Measurements from ENCODE around the gene NRXN3.

Gene NRXN3

DNA sequence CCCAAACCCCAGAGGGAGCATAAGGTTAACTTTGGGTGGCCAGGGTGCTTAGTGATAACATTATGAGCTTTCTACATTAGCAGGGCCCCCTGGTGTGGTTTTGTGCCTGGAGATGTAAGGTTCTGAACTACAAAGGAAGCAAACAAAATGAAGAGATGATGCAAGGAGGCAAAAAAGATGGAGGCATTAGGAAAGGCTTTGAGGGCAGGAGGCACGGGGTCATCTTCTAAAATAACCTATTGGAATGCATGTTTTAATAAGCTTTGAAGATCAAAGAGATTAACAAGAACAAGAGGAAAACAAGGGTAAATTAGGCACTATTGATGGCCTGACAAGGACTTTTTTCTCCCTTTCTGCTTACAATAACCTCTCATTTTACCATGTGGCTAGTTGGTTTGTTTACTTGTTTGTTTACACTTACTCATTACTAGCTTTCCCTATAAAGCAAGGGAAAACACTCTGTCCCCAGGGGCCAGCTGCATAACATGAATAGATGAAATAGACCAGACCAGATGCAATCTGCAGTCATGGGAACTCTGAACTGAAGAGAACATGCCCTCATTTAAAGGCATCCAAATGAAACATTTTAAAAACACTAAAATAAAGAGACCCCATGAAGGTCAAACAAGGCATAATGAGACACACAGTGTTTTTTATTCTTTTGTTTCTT lies 1650.8 kb downstream of the NRXN3 start:
- Histone ChIP-seq H3K36me3 (replicated peaks) (no peaks in the 10 kb centered on the region), H3K4me3 (no peak overlapping the region), H3K9me3 (no peaks in the 10 kb centered on the region), H3K4me1 (no peaks in the 10 kb centered on the region), H3K27me3 (ENCODE audit: low read depth) (no peaks in the 10 kb centered on the region)
- DNase-seq (ENCODE audit: low spot score in 2 of 2) = no peak
- in situ Hi-C loops (cut with MboI; ENCODE audit: low sequenced_read_pairs) = no loop called here

DNA sequence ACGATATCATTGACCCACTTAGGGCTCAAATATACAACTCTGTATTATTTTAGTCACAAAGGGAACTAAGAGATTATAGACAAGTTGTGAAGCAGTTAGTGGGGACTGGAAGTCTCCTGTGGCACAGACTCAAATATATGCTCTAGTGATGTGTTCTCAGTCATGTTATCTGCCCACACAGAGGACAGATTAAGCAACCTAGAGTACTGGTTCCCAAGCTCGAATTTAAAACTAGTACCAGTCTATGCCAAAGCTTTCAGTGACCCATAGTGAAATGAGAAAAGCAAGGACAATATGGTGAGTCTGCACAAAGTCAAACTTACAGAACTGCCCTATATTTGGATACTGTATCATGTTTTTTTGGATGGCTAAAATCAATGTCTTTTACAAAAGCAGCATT lies 1651.9 kb downstream of the NRXN3 start:
- Histone ChIP-seq H3K9me3 (no peaks in the 10 kb centered on the region), H3K4me1 (no peaks in the 10 kb centered on the region), H3K4me3 (no peak overlapping the region), H3K36me3 (replicated peaks) (no peaks in the 10 kb centered on the region), H3K27me3 (ENCODE audit: low read depth) (no peaks in the 10 kb centered on the region)
- DNase-seq (ENCODE audit: low spot score in 2 of 2) = no peak
- in situ Hi-C loops (cut with MboI; ENCODE audit: low sequenced_read_pairs) = no loop called here

DNA sequence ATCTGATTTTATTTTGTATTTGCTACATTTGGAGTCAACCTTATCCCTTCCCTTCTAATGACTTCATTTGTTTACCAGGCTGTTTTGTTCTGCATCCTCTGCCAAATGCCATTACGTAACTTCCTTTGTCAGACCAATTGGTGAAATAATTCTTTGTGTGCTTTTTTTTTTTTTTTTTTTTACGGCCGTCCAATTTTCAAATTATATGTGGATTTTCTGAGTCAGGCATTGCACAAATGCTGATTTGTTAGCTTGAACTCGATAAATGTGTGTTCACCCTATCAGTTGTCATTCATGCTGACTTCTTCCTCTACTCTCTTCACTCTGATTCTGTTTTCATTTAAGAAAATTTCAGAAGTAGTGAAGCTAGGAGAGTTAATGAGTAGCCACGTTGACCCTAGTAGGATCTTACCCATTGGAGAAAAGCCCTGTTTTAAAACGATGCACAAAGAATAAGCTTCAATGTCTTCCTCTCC lies 1654.9 kb downstream of the NRXN3 start:
- no peaks in the 10 kb centered on the region for H3K36me3 ChIP-seq (replicated peaks)
- in situ Hi-C loops (cut with MboI; ENCODE audit: low sequenced_read_pairs) = no loop called here
- H3K4me3 ChIP-seq = no peak overlapping the region
- H3K4me1 ChIP-seq = no peaks in the 10 kb centered on the region
- no peaks in the 10 kb centered on the region for H3K27me3 ChIP-seq (ENCODE audit: low read depth)
- no peaks in the 10 kb centered on the region for H3K9me3 ChIP-seq
- DNase-seq (ENCODE audit: low spot score in 2 of 2) = no peak

DNA sequence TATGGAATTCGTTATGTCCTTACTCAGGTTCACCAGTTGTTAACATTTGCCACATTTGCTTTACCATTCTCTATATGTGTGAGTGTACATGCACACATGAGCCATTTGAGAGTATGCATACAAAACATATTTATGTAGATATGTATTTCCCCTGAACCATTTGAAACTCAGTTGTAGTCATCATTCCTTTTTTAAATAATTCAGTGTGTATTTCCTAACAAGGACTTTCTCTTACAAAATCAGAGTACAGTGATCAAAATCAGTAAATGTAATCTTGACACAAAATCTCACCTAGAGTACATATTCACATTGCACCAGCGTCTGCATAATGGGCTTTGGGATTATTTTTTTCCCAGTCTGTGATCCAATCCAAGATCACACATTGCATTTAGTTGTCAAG lies 1656.2 kb downstream of the NRXN3 start:
- H3K9me3 ChIP-seq = no peaks in the 10 kb centered on the region
- in situ Hi-C loops (cut with MboI; ENCODE audit: low sequenced_read_pairs) = no loop called here
- no peak for DNase-seq (ENCODE audit: low spot score in 2 of 2)
- H3K4me1 ChIP-seq = no peaks in the 10 kb centered on the region
- H3K4me3 ChIP-seq = no peak overlapping the region
- H3K36me3 ChIP-seq (replicated peaks) = no peaks in the 10 kb centered on the region
- H3K27me3 ChIP-seq (ENCODE audit: low read depth) = no peaks in the 10 kb centered on the region

DNA sequence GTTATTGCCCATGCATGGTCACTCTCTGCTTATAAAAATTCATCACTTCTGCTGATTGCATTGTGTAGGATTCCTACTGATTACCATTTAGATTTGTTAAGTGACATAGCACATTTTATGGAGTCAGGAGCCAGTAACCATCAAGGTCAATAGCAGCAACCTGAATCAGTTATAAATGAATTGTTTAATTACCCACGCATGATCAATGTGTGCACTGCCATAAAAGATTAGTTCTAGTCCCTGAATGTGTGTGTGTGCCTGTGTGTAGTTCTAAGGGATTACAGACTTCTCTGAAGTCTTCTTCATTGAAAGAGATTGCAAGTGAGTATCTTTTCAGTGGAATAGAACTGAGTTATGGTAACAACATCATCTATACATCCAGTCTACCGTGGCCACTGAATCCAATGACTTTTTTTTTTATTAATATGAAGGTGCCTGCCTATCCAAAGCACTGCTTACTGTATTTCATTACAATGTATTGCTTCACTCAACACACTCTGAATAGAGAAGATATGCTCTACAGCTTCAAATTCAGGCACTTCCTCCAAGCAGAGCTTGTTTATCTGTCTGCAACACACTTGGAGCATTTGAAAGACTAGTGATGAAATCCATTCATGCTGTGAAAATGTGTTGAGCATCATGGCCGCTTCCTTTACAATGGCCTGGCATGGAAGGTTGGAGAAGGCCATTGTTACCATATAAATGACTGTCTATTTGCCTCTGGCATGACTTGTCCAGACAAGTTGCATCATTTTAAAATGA lies 1659.4 kb downstream of the NRXN3 start:
- in situ Hi-C loops (cut with MboI; ENCODE audit: low sequenced_read_pairs) = no loop called here
- H3K36me3 ChIP-seq (replicated peaks) = no peaks in the 10 kb centered on the region
- DNase-seq (ENCODE audit: low spot score in 2 of 2) = no peak
- H3K4me3 ChIP-seq = no peak overlapping the region
- no peaks in the 10 kb centered on the region for H3K4me1 ChIP-seq
- H3K27me3 ChIP-seq (ENCODE audit: low read depth) = no peaks in the 10 kb centered on the region
- H3K9me3 ChIP-seq = no peaks in the 10 kb centered on the region

DNA sequence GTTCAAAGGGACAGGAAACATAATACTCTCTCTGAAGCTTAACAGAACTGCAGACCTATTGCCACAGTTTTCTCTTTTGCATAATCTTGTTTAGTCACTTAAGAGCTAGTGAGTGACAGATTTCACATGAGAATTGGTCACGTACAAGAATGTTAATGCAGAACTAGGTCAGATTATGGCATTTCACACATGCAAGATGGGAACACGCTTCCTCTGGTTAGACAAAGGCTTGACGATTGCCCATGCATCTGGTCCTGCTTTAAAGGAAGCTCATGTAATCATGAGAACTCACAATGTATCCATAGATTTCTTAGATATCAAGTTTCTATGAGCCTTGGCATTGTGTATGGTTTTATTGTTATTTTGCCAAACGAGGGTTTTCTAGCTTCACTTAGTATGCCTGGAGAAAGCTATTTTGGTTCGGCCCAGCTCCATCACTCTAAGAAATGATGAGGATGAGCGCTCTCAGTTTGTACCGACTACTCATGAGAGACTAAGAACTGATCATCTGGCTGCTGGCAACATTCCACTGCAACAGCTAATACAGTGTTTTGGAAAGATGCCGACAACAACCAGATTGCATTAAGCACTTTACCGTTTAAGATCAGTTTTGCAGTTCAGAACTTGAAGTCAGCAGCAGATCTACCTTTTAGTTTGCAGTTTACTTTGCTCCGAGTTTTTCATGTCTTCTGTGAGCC lies 1661.2 kb downstream of the NRXN3 start:
- in situ Hi-C loops (cut with MboI; ENCODE audit: low sequenced_read_pairs) = no loop called here
- DNase-seq (ENCODE audit: low spot score in 2 of 2) = no peak
- Histone ChIP-seq H3K4me3 (no peak overlapping the region), H3K27me3 (ENCODE audit: low read depth) (no peaks in the 10 kb centered on the region), H3K36me3 (replicated peaks) (no peaks in the 10 kb centered on the region), H3K4me1 (no peaks in the 10 kb centered on the region), H3K9me3 (no peaks in the 10 kb centered on the region)

DNA sequence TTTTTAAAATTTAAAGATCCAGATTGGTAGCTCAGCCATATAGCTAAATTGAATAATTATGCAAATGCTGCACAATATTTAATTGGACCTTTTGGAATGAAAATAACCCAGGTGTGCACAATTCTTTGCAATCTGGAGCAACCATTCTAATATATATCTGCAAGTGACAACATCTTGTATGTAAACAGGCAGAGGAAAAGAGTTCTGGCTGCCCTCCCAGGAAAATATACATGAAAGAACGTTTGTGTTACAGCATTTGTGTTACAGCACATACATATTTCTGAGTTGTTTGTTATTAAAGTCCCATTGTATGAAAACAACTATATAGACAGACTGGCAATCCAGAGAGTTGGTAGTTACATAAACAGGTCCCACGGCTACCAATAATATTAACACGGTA lies 1663.6 kb downstream of the NRXN3 start:
- DNase-seq (ENCODE audit: low spot score in 2 of 2) = no peak
- Histone ChIP-seq H3K27me3 (ENCODE audit: low read depth) (no peaks in the 10 kb centered on the region), H3K36me3 (replicated peaks) (no peaks in the 10 kb centered on the region), H3K4me3 (no peak overlapping the region), H3K9me3 (no peaks in the 10 kb centered on the region), H3K4me1 (no peaks in the 10 kb centered on the region)
- in situ Hi-C loops (cut with MboI; ENCODE audit: low sequenced_read_pairs) = no loop called here

DNA sequence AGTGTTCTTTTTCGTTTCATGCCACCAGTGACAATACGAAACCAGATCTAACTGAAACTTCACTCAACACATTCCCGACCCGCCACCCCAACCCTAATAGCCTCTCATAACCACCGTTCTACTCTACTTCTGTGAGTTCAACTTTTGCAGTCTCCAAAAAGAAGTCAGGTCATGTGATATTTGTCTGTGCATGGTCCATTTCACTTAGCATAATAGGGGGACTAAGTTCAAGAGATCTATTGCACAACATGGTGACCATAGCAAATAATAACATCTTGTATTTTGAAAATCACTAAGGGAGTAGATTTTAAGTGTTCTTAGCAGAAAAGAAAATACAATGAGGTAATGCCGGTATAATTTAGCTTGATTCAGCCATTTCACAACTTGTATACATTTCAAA lies 1664.7 kb downstream of the NRXN3 start:
- H3K36me3 ChIP-seq (replicated peaks) = no peaks in the 10 kb centered on the region
- in situ Hi-C loops (cut with MboI; ENCODE audit: low sequenced_read_pairs) = no loop called here
- H3K4me1 ChIP-seq = no peaks in the 10 kb centered on the region
- DNase-seq (ENCODE audit: low spot score in 2 of 2) = no peak
- H3K9me3 ChIP-seq = no peaks in the 10 kb centered on the region
- no peak overlapping the region for H3K4me3 ChIP-seq
- no peaks in the 10 kb centered on the region for H3K27me3 ChIP-seq (ENCODE audit: low read depth)

DNA sequence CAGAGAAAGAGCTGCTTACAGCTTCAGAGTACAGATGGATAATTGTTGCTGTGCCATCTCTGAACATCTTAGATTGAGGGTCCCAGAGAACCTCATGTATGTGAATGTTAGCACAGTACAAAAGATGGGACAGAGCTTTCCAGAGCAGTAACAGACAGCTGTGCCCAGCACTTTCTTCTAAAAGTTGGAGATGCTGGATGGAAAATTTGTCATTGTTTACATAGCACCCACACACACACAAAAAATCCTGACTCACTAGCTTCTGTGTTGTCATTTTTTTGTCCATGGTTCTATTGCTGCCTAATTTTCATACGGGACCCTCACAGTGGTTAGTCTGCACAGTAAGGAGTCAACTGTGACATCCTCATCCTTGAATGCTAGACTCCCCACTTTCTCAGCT lies 1666.4 kb downstream of the NRXN3 start:
- no peaks in the 10 kb centered on the region for H3K9me3 ChIP-seq
- H3K27me3 ChIP-seq (ENCODE audit: low read depth) = no peaks in the 10 kb centered on the region
- DNase-seq (ENCODE audit: low spot score in 2 of 2) = no peak
- no peaks in the 10 kb centered on the region for H3K36me3 ChIP-seq (replicated peaks)
- in situ Hi-C loops (cut with MboI; ENCODE audit: low sequenced_read_pairs) = no loop called here
- H3K4me3 ChIP-seq = no peak overlapping the region
- no peaks in the 10 kb centered on the region for H3K4me1 ChIP-seq

DNA sequence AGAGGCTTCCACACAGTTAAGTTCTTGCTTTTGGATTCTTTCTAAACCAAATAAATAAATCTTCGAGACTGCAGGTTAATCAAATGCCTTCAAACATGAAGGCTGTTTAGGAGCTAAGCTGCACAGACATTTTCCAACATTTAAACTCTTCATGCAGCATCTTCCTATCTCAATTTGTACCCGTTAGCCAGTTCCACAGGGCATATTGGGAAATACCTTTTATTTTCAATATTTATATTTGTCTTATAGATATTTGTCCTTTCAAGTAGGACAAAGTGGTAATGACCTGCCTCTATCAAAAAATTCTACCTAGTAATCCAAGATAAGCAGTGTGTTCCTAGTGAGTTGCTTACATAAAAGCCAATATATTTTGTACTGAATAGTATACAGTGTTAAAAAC lies 1667.5 kb downstream of the NRXN3 start:
- in situ Hi-C loops (cut with MboI; ENCODE audit: low sequenced_read_pairs) = no loop called here
- DNase-seq (ENCODE audit: low spot score in 2 of 2) = no peak
- Histone ChIP-seq H3K4me3 (no peak overlapping the region), H3K27me3 (ENCODE audit: low read depth) (0 out of 2 replicates have a peak, but pooled peaks cover 2% of the 10 kb centered on the region), H3K9me3 (no peaks in the 10 kb centered on the region), H3K36me3 (replicated peaks) (no peaks in the 10 kb centered on the region), H3K4me1 (no peaks in the 10 kb centered on the region)

DNA sequence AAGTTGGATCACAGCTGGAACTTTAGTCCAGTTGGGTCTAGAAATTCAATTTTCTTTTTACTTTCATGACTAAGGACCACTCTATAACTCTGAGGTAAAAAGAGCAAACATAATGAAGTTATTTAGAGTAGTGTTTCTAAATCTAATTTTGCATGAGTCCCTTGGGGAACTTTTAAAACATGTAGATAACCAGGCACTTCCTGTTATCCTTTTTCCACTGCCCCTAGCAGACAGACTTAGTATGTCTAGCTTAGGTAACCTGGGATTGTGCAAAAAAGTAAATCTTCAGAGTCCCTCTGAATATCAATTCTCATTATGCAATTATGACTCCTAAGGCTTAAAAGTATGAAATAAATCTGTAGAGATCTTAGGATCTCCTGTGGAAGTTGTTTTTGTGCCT lies 1669.9 kb downstream of the NRXN3 start:
- no peaks in the 10 kb centered on the region for H3K4me1 ChIP-seq
- H3K4me3 ChIP-seq = no peak overlapping the region
- DNase-seq (ENCODE audit: low spot score in 2 of 2) = no peak
- no peaks in the 10 kb centered on the region for H3K9me3 ChIP-seq
- H3K36me3 ChIP-seq (replicated peaks) = no peaks in the 10 kb centered on the region
- 0 out of 2 replicates have a peak, but pooled peaks cover 3% of the 10 kb centered on the region for H3K27me3 ChIP-seq (ENCODE audit: low read depth)
- in situ Hi-C loops (cut with MboI; ENCODE audit: low sequenced_read_pairs) = no loop called here

DNA sequence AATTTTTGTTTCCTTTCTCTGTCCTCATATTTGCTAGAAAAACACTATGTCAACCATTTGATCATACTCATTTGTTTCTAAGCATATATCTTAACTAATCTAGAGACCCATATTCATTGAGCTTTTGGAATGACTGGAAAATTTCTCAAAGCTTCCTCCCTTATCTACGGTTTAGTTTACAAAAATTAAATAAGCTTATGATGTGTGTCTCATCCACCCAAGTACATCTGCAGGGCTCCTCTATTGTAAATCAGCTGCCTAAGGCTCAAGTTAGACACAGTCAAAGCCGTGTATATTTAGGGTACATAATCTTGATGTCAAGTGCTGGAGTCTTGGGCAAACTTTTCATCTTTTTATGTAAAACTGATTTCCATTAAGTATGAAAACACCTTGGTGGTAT lies 1670.7 kb downstream of the NRXN3 start:
- 0 out of 2 replicates have a peak, but pooled peaks cover 3% of the 10 kb centered on the region for H3K27me3 ChIP-seq (ENCODE audit: low read depth)
- in situ Hi-C loops (cut with MboI; ENCODE audit: low sequenced_read_pairs) = no loop called here
- no peaks in the 10 kb centered on the region for H3K4me1 ChIP-seq
- no peak for DNase-seq (ENCODE audit: low spot score in 2 of 2)
- no peaks in the 10 kb centered on the region for H3K36me3 ChIP-seq (replicated peaks)
- H3K4me3 ChIP-seq = no peak overlapping the region
- H3K9me3 ChIP-seq = no peaks in the 10 kb centered on the region

DNA sequence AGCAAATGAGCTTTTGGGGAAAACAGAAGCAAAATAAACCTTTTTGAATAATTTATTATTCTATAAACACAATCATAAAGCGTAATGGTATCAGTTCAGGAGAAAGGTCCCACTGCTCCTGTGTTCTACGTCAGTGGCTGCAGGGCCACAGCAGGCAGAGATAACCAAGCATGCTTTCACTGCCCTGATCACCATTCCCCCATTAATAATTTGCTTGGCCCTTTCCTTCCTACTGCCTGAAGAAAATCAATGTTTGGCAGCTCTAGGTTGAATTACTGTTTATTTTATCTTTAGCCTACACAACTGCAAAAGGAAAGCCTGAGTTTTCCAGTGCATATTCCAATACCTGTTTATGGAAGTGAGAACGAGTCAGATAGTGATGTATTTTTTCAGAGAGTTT lies 1671.3 kb downstream of the NRXN3 start:
- Histone ChIP-seq H3K36me3 (replicated peaks) (no peaks in the 10 kb centered on the region), H3K4me1 (no peaks in the 10 kb centered on the region), H3K27me3 (ENCODE audit: low read depth) (0 out of 2 replicates have a peak, but pooled peaks cover 3% of the 10 kb centered on the region), H3K4me3 (no peak overlapping the region), H3K9me3 (no peaks in the 10 kb centered on the region)
- in situ Hi-C loops (cut with MboI; ENCODE audit: low sequenced_read_pairs) = no loop called here
- DNase-seq (ENCODE audit: low spot score in 2 of 2) = no peak

DNA sequence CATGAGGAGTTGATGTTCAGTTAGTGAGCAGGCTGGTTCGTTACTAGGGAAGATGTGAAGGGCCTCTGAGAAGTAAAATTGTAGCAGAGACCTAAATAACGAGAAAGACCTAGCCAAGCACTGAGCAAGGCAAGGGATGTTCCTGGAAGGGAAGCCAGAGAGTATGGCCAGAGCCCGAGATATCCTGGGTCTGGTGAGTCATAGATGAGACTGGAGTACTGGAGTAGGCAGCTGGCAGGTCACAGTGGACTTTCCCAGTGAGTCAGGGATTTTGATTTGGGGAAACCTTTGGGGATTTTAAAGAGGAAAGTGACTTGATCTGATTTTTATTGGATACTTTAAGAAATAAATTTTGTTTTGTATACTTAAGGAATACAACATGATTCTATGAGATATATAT lies 1672.1 kb downstream of the NRXN3 start:
- Histone ChIP-seq H3K4me3 (no peak overlapping the region), H3K9me3 (no peaks in the 10 kb centered on the region), H3K27me3 (ENCODE audit: low read depth) (0 out of 2 replicates have a peak, but pooled peaks cover 3% of the 10 kb centered on the region), H3K36me3 (replicated peaks) (no peaks in the 10 kb centered on the region), H3K4me1 (no peaks in the 10 kb centered on the region)
- no peak for DNase-seq (ENCODE audit: low spot score in 2 of 2)
- in situ Hi-C loops (cut with MboI; ENCODE audit: low sequenced_read_pairs) = no loop called here
